K562 (cell line): ENCODE measurements around the gene TUT4. TPM values are rescaled to one million over a fixed set of nuclear protein-coding genes. Genes with fewer than 3 reads are reported as not detected.

Experiments
- ATAC-seq: fragments of 200-7000 bp; cut with Tn5 transposase; 3 replicates; pipeline ENCODE4 v1.9.1; 2020; ENCODE audit warnings: moderate library complexity
- BruUV-seq: library from RNA; stranded (reverse); fragments of 400-500 nt; replicated peaks from 2 replicates; lab custom pipeline; 2021; lab: Mats Ljungman, UMichigan
- CTCF ChIA-PET: fragments of 300-600 bp; formaldehyde crosslinking; extraction: SDS; loops from one replicate; lab custom pipeline; 2021; ENCODE audit warnings: low intra/inter-chr PET ratio; lab: Yijun Ruan, JAX
- POLR2A ChIA-PET: fragments of 300-600, 350-650 bp; sonication (Branson Sonifier 250); formaldehyde crosslinking; extraction: SDS; loops from one replicate; lab custom pipeline; 2021; ENCODE audit warnings: antibody characterized with exemption, inconsistent platforms; lab: Yijun Ruan, JAX
- DNase-seq, 4 experiments: peaks; one replicate each; pipeline versions ENCODE4 v3.0.0 to v3.0.0-alpha.2; 2011 to 2018; ENCODE audit warnings: low spot score in 3 of 4, mixed read lengths in 3 of 4; ENCODE audit errors: extremely low read depth in 1 of 4
- FAIRE-seq: peaks from 2 replicates; lab custom pipeline; 2011; peaks lifted over from hg19 to GRCh38; lab: Jason Lieb, UNC
- H2AFZ ChIP-seq: 2 replicates; pipeline ENCODE4 v1.6.0; 2011; ENCODE audit warnings: low read depth, low read length, control low read depth, inconsistent platforms
- H3K27ac ChIP-seq: fragments of 200-600 bp; 3 replicates; pipeline ENCODE4 v1.8.0; 2011; ENCODE audit warnings: low read depth, mild to moderate bottlenecking, control low read depth, inconsistent platforms, low read length, moderate library complexity, mixed read lengths; ENCODE audit errors: extremely low read depth
- H3K27me3 ChIP-seq, 2 experiments: fragments of 300-600 bp in 1 of 2; 2 replicates in 1 of 2; 3 replicates in 1 of 2; pipeline versions ENCODE4 v1.6.0 to v1.8.0; 2011; ENCODE audit warnings: inconsistent platforms in 2 of 2, low read length in 2 of 2, mild to moderate bottlenecking in 1 of 2, mixed read lengths in 1 of 2, moderate library complexity in 1 of 2; ENCODE audit not compliant: control insufficient read depth in 2 of 2, insufficient read depth in 2 of 2
- H3K36me3 ChIP-seq: fragments of 300-600 bp; 3 replicates; pipeline ENCODE4 v1.8.0; 2011; ENCODE audit warnings: mild to moderate bottlenecking, low read length, inconsistent platforms; ENCODE audit not compliant: control insufficient read depth, insufficient read depth
- H3K4me1 ChIP-seq, 2 experiments: fragments of 200-600 bp in 1 of 2; replicated peaks in 1 of 2; 2 replicates in 1 of 2; 3 replicates in 1 of 2; pipeline versions ENCODE4 v1.5.1 to v1.8.0; 2011; ENCODE audit warnings: inconsistent platforms in 2 of 2, low read length in 2 of 2, mild to moderate bottlenecking in 1 of 2, mixed read lengths in 1 of 2, moderate library complexity in 1 of 2; ENCODE audit not compliant: control insufficient read depth in 2 of 2, insufficient read depth in 2 of 2
- H3K4me2 ChIP-seq: 2 replicates; pipeline ENCODE4 v1.6.1; 2011; ENCODE audit warnings: low read length, control low read depth, inconsistent platforms, mixed read lengths; ENCODE audit not compliant: insufficient read depth
- H3K4me3 ChIP-seq: fragments of 200-600 bp; sonication (generic), shearing (Covaris generic); 2 replicates; pipeline ENCODE4 v1.5.1; 2016; ENCODE audit warnings: control low read depth, inconsistent platforms
- H3K79me2 ChIP-seq: fragments of 200-600 bp; 3 replicates; pipeline ENCODE4 v1.8.0; 2011; ENCODE audit warnings: low read length, inconsistent platforms; ENCODE audit not compliant: control insufficient read depth, insufficient read depth
- H3K9ac ChIP-seq, 2 experiments: 2 replicates each; pipeline versions ENCODE4 v1.6.0 to v1.6.1; 2011; ENCODE audit warnings: low read depth in 2 of 2, low read length in 2 of 2, control low read depth in 1 of 2, inconsistent platforms in 1 of 2, mild to moderate bottlenecking in 1 of 2, mixed read lengths in 1 of 2; ENCODE audit not compliant: insufficient read depth in 1 of 2
- H3K9me1 ChIP-seq: one replicate; pipeline ENCODE4 v1.6.0; 2011; ENCODE audit warnings: inconsistent platforms, mild to moderate bottlenecking, low read length, moderate library complexity; ENCODE audit not compliant: control insufficient read depth, insufficient read depth
- H3K9me3 ChIP-seq: replicated peaks from 2 replicates; pipeline ENCODE4 v1.5.1; 2011; ENCODE audit warnings: low read depth, low read length, inconsistent platforms; ENCODE audit not compliant: control insufficient read depth, insufficient read depth
- H4K20me1 ChIP-seq: replicated peaks from 2 replicates; pipeline ENCODE4 v1.6.1; 2011; ENCODE audit warnings: low read length, inconsistent platforms, mixed read lengths; ENCODE audit not compliant: control insufficient read depth, insufficient read depth
- CHD4 ChIP-seq: fragments of 200-600 bp; sonication (generic); IDR thresholded peaks from 3 replicates; pipeline ENCODE4 v1.6.1; 2012; ENCODE audit warnings: low read depth, mild to moderate bottlenecking, mixed read lengths, low read length, inconsistent platforms; ENCODE audit not compliant: insufficient read depth, insufficient replicate concordance, poor library complexity, severe bottlenecking
- MAZ ChIP-seq, 2 experiments: fragments of 450-650 bp in 1 of 2; sonication (generic) in 1 of 2; formaldehyde crosslinking; IDR thresholded peaks in 1 of 2; conservative IDR thresholded peaks in 1 of 2; 2 replicates each; pipeline versions ENCODE4 v1.4.0 to v1.5.0; 2020; ENCODE audit warnings: mild to moderate bottlenecking in 1 of 2, missing genetic modification reagents in 1 of 2
- RBBP5 ChIP-seq: fragments of 200-600 bp; sonication (generic); IDR thresholded peaks from 2 replicates; pipeline ENCODE4 v1.6.1; 2012; ENCODE audit warnings: borderline replicate concordance, mild to moderate bottlenecking, low read length, control low read depth, inconsistent platforms; ENCODE audit not compliant: insufficient read depth, poor library complexity, severe bottlenecking
- RNF2 ChIP-seq: sonication (generic); IDR thresholded peaks from 2 replicates; pipeline ENCODE4 v1.6.1; 2016
- SIN3B ChIP-seq: fragments of 450-650 bp; IDR thresholded peaks from 2 replicates; pipeline ENCODE4 v1.6.1; 2017; ENCODE audit warnings: low read depth, mild to moderate bottlenecking, moderate library complexity
- UBTF ChIP-seq, 2 experiments: IDR thresholded peaks; 2 replicates each; pipeline ENCODE4 v1.6.1; 2012; ENCODE audit warnings: improper control_type of control experiment in 2 of 2, low read depth in 2 of 2, low read length in 2 of 2, borderline replicate concordance in 1 of 2
- ZNF766 ChIP-seq: fragments of 200-800 bp; sonication (Bioruptor generic); conservative IDR thresholded peaks from 2 replicates; pipeline ENCODE4 v1.6.1; 2016; ENCODE audit warnings: missing genetic modification characterization, missing compliant biosample characterization
- ZSCAN29 ChIP-seq: fragments of 450-650 bp; IDR thresholded peaks from 2 replicates; pipeline ENCODE4 v1.6.1; 2017
- WGBS: fragments of 100-300 bp; shearing (Covaris generic); methylation state at CpG from one replicate; pipeline ENCODE4 v1.1.6; 2016; ENCODE audit warnings: low coverage, mixed read lengths; ENCODE audit not compliant: insufficient coverage; ENCODE audit errors: missing lambda C conversion rate; 5-methylcytosine and 5-hydroxymethylcytosine counted together
- in situ Hi-C: fragments of 300-500 bp; cut with MboI; formaldehyde crosslinking; loops from 4 replicates; pipeline ENCODE4 v1.15.0; 2018; ENCODE audit warnings: inconsistent platforms, mixed read lengths
- intact Hi-C: fragments of 100-400 bp; cut with micrococcal nuclease; formaldehyde crosslinking; loops from 2 replicates; pipeline ENCODE4 v1.14.2; 2022
- polyA plus RNA-seq, 8 experiments: library from polyadenylated mRNA; depleted of rRNA in 4 of 8; stranded (reverse) in 5 of 8; unstranded in 3 of 8; fragments of >200 nt; fragmentation: Nextera tagmentation in 2 of 8; fragmentation: Illumina TruSeq in 1 of 8; extraction: Ambion mirVana in 2 of 8; extraction: Trizol in 1 of 8; gene quantifications; 2 replicates each; pipeline versions ENCODE4 v1.2.1 to v1.2.3, GENCODE V29; 2011 to 2014; ENCODE audit warnings: inconsistent platforms in 1 of 8, missing spikeins in 1 of 8
- total RNA-seq, 7 experiments: library from RNA; depleted of rRNA in 6 of 7; stranded (reverse); fragments of >200 nt in 6 of 7; fragmentation: Illumina TruSeq in 2 of 7; extraction: Trizol in 2 of 7; gene quantifications; 2 replicates each; pipeline versions ENCODE4 v1.2.1 to v1.2.3, GENCODE V29; 2011 to 2021; ENCODE audit warnings: low replicate concordance in 1 of 7

Gene TUT4
- total and polyA plus RNA-seq, 9 of the 15 experiments (the other 6 are each of a cell fraction or from before 2014, with no cell fraction given): 15.8 to 53.5 (median 36.7) TPM

- TF ChIP-seq CHD4: no peak
- TF ChIP-seq RBBP5: no peak
- TF ChIP-seq MAZ (CRISPR knock-in tag; conservative IDR thresholded peaks at IDR 0.05 in 1 of 2, IDR thresholded peaks at IDR 0.05 in 1 of 2): no peak
- no peak for TF ChIP-seq ZSCAN29
- no peak for TF ChIP-seq UBTF (IDR thresholded peaks at IDR 0.05; ENCODE audit: borderline replicate concordance in 1 of 2, low read depth in 2 of 2, low read length in 2 of 2)
- TF ChIP-seq SIN3B: no peak
- TF ChIP-seq RNF2: no peak
- no peak for TF ChIP-seq ZNF766 (CRISPR knock-in tag)
Observed at GRCh38 chr1:52454779-52455178, 98.1 kb downstream of the TUT4 start (continued).

DNA sequence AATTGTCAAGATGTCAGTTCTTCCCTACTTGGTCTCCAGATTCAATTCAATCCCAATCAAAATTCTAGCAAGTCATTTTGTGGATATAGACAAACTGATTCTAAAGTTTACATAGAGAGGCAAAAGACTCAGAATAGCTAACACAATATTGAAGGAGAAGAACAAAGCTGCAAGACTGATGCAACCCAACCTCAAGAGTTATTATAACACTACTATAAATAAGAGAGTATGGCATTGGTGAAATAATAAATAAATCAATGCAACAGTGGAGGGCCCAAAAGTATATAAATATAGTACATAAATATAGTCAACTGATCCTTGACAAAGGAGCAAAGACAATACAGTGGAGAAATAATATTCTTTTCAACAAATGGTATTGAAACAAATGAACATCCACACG is 98.8 kb downstream of the TUT4 start:
- Histone ChIP-seq H4K20me1 (no peaks in the 10 kb centered on the region), H3K27me3 (no peaks in the 10 kb centered on the region), H3K4me1 (no peaks in the 10 kb centered on the region), H3K4me2 (no peak overlapping the region), H3K27ac (no peak overlapping the region), H3K9me3 (no peaks in the 10 kb centered on the region), H3K79me2 (no peaks in the 10 kb centered on the region), H3K9ac (no peak overlapping the region), H3K9me1 (no peaks in the 10 kb centered on the region), H3K4me3 (no peak overlapping the region), H3K36me3 (peaks cover 15% of the 10 kb centered on the region; the same call in 1 of the 3 replicates), H2AFZ (no peak overlapping the region)
- no peak for DNase-seq
- 91% methylated on average over 1 of the region's 1 CpG for WGBS
- in situ Hi-C loops: no loop called here
- intact Hi-C loops: no loop called here
- CTCF ChIA-PET: interaction anchor here (0.5 kb wide), 1 partner anchor 168 kb away, joined by 7 read pairs; no protein-coding TSS in a partner anchor
- POLR2A ChIA-PET: interaction anchor here (0.6 to 1.1 kb wide), 2 partner anchors 10 to 226 kb away, joined by 3 read pairs; no protein-coding TSS in a partner anchor
- ATAC-seq: no peak
- BruUV-seq: no TSS peak
- FAIRE-seq: no peak
- no peak for TF ChIP-seq SIN3B
